Measurements from ENCODE around the gene LARP1B.
"Not testable (repeated sequence)": the region's sequence is repeated elsewhere in the genome, so short reads cannot be mapped to it uniquely, and the experiment has no call there.

The LARP1B gene

DNA sequence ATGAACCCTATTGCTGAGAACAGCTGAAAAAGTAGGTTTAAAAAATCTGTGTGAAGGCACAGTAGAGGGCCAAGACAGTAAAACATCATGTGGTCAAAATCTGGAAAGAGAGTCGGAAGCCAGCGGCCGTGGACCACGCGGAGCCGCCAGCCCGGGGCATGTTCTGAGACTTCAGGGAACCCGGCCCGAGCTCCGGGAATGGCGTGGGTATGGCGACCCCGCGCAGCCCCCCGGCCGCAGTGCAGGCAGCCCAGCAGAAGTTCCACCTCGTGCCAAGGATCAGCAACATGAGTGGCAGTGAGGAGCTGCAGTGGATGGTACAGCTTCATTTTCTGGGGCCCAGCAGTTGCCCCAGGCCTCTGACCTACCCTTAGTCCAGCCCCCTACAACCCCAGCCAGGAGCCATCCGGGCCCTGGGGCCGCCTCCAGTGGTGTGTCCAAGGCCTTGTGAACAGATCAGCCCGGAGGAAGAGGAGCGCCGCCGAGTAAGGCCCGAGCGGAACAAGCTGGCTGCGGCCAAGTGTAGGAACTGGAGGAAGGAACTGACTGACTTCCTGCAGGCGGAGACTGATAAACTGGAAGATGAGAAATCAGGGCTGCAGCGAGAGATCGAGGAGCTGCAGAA is 94.2 kb downstream of the LARP1B start:
- H3K4me3 ChIP-seq (ENCODE audit: low read depth, low read length), result no peak overlapping the region
- DNase-seq (ENCODE audit: low read depth), result no peak
- TF ChIP-seq, protein P1, sequence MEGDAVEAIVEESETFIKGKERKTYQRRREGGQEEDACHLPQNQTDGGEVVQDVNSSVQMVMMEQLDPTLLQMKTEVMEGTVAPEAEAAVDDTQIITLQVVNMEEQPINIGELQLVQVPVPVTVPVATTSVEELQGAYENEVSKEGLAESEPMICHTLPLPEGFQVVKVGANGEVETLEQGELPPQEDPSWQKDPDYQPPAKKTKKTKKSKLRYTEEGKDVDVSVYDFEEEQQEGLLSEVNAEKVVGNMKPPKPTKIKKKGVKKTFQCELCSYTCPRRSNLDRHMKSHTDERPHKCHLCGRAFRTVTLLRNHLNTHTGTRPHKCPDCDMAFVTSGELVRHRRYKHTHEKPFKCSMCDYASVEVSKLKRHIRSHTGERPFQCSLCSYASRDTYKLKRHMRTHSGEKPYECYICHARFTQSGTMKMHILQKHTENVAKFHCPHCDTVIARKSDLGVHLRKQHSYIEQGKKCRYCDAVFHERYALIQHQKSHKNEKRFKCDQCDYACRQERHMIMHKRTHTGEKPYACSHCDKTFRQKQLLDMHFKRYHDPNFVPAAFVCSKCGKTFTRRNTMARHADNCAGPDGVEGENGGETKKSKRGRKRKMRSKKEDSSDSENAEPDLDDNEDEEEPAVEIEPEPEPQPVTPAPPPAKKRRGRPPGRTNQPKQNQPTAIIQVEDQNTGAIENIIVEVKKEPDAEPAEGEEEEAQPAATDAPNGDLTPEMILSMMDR (conservative IDR thresholded peaks at IDR 0.05; ENCODE audit: low read depth, low read length), result no peak

DNA sequence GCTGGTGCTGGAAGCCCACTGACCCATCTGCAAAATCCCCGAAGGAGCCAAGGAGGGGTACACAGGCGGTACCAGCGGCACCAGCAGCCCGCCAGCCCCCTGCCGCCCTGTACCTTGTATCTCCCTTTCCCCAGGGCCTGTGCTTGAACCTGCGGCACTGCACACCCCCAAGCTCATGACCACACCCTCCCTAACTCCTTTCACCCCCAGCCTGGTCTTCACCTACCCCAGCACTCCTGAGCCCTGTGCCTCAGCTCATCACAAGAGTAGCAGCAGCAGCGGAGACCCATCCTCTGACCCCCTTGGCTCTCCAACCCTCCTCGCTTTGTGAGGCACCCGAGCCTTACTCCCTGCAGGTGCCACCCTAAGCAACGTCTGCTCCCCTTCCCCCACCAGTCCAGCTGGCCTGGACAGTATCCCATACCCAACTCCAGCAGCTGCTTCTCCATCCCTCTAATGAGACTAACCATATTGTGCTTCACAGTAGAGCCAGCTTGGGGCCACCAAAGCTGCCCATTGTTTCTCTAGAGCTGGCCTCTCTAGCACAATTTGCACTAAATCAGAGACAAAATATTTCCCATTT is 94.9 kb downstream of the LARP1B start:
- no peak for DNase-seq (ENCODE audit: low read depth)
- no peak overlapping the region for H3K4me3 ChIP-seq (ENCODE audit: low read depth, low read length)
- TF ChIP-seq, protein P1 (conservative IDR thresholded peaks at IDR 0.05; ENCODE audit: low read depth, low read length), result no peak

- DNase-seq (ENCODE audit: low read depth); H3K4me3 ChIP-seq (ENCODE audit: low read depth, low read length): not testable (repeated sequence)
These were observed 95.4 kb downstream of the LARP1B start for GRCh38 chr4:128156472-128156871.

GRCh38 chr4:128158894-128159293 is 97.8 kb downstream of the LARP1B start:
- H3K4me3 ChIP-seq (ENCODE audit: low read depth, low read length), result no peak overlapping the region
- TF ChIP-seq, protein P1 (conservative IDR thresholded peaks at IDR 0.05; ENCODE audit: low read depth, low read length), result no peak
- no peak for DNase-seq (ENCODE audit: low read depth)

DNA sequence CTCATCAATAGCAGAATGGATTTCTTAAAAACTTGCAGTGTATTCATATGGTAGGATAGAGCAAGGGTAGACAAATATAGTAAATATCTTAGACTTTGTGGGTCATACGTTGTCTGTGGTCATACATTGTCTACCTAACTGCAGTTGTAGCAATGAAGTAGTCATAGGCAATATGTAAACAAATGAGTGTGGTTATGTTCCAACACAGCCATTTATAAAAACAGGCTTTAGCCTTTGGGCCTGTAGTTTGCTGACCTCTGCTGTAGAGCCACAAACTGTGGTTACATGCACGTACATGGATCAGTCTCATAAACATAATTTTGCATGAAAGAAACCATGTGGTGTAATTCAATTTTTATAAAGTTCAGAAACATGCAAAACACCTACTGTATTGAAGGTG is 98.9 kb downstream of the LARP1B start:
- TF ChIP-seq, protein P1 (conservative IDR thresholded peaks at IDR 0.05; ENCODE audit: low read depth, low read length), result peak; percentile 4
- H3K4me3 ChIP-seq (ENCODE audit: low read depth, low read length), result no peak overlapping the region
- peak; percentile 92 for DNase-seq (ENCODE audit: low read depth)

- H3K4me3 ChIP-seq (ENCODE audit: low read depth, low read length), result no peak overlapping the region
- TF ChIP-seq, protein P1 (conservative IDR thresholded peaks at IDR 0.05; ENCODE audit: low read depth, low read length), result no peak
- no peak for DNase-seq (ENCODE audit: low read depth)
These were observed 100.0 kb downstream of the LARP1B start for GRCh38 chr4:128161138-128161537.

GRCh38 chr4:128162434-128162833 is 101.3 kb downstream of the LARP1B start:
- TF ChIP-seq, protein P1 (conservative IDR thresholded peaks at IDR 0.05; ENCODE audit: low read depth, low read length), result no peak
- DNase-seq (ENCODE audit: low read depth), result peak; percentile 23

More at GRCh38 chr4:128162434-128162833, 101.3 kb downstream of the LARP1B start:
- no peak overlapping the region for H3K4me3 ChIP-seq (ENCODE audit: low read depth, low read length)
